Left ventricle myocardium inferior (tissue), 1 donor: ENCODE data around the gene GPATCH4. TPM values are rescaled to one million over a fixed set of nuclear protein-coding genes. Genes with fewer than 3 reads are reported as not detected.

Source experiments
- DNase-seq: peaks from one replicate; pipeline ENCODE4 v3.0.0-alpha.2; 2020
- H3K27ac ChIP-seq: fragments of 200-600 bp; replicated peaks from 2 replicates; pipeline ENCODE4 v1.8.0; 2021
- H3K27me3 ChIP-seq: fragments of 200-600 bp; 2 replicates; pipeline ENCODE4 v1.8.0; 2021; ENCODE audit warnings: low read depth
- H3K36me3 ChIP-seq: fragments of 200-600 bp; 2 replicates; pipeline ENCODE4 v1.8.0; 2021
- H3K4me1 ChIP-seq: fragments of 200-600 bp; 2 replicates; pipeline ENCODE4 v1.8.0; 2021
- H3K4me3 ChIP-seq: fragments of 200-600 bp; 2 replicates; pipeline ENCODE4 v1.8.0; 2021; ENCODE audit warnings: mild to moderate bottlenecking, moderate library complexity
- H3K9me3 ChIP-seq: fragments of 200-600 bp; replicated peaks from 2 replicates; pipeline ENCODE4 v1.8.0; 2021
- intact Hi-C: fragments of 100-400 bp; cut with micrococcal nuclease; formaldehyde crosslinking; loops from one replicate; pipeline ENCODE4 v1.11.0; 2022
- total RNA-seq: library from RNA; stranded (reverse); fragmentation: NEBNext Ultra II Directional; extraction: Animal tissue kit (Norgen Biotek cat#: 25700); gene quantifications from one replicate; pipeline ENCODE4 v1.2.1, GENCODE V29; 2021
- TF ChIP-seq, protein P1 (sequence below): fragments of 200-600 bp; IDR thresholded peaks from 2 replicates; pipeline ENCODE4 v1.8.0; 2021; ENCODE audit warnings: antibody characterized with exemption, mild to moderate bottlenecking, borderline replicate concordance
- donor health status: DM: no; HTN: yes; CAD: no; lungs with severe emphysema.

The GPATCH4 gene
- total RNA-seq, 1 donor from 2014 or later, result 15.1 TPM

DNA sequence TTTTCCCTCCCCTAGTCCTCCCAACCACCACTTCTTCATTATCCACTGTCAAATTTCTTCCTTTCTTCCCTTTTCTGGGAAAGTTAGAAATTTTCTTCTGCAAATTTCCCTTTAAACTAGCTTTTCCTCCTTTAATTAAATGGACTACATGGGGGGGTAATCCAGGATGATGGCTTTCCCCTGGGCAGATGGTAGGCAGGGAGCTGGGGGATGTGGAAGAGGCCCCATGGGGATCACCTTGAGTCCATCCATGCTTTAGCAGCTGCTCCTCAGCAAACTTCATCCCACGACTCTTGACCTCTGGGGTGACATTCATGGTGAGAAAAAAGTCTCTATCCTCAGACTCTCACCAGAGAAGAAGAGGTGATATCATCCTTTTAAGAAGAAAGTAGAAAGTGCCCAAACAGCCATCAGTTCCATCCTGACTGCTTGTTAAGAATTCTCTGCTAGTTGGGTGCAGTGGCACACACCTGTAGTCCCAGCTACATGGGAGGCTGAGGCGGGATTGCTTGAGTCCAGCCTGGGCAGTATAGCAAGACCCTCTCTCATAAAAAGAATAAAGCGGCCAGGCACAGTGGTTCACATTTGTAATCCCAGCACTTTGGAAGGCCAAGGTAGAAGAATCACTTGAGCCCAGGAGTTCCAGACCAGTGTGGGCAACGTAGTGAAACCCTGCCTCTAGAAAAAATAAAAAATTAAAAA, 2.4 kb downstream of the GPATCH4 start:
- intact Hi-C loops, result no loop called here
- no peak for DNase-seq
- H3K4me1 ChIP-seq, result peaks cover 30% of the 10 kb centered on the region
- no peak overlapping the region for H3K4me3 ChIP-seq
- H3K9me3 ChIP-seq, result no peaks in the 10 kb centered on the region
- no peak overlapping the region for H3K27ac ChIP-seq
- no peaks in the 10 kb centered on the region for H3K27me3 ChIP-seq
- TF ChIP-seq, protein P1, sequence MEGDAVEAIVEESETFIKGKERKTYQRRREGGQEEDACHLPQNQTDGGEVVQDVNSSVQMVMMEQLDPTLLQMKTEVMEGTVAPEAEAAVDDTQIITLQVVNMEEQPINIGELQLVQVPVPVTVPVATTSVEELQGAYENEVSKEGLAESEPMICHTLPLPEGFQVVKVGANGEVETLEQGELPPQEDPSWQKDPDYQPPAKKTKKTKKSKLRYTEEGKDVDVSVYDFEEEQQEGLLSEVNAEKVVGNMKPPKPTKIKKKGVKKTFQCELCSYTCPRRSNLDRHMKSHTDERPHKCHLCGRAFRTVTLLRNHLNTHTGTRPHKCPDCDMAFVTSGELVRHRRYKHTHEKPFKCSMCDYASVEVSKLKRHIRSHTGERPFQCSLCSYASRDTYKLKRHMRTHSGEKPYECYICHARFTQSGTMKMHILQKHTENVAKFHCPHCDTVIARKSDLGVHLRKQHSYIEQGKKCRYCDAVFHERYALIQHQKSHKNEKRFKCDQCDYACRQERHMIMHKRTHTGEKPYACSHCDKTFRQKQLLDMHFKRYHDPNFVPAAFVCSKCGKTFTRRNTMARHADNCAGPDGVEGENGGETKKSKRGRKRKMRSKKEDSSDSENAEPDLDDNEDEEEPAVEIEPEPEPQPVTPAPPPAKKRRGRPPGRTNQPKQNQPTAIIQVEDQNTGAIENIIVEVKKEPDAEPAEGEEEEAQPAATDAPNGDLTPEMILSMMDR, result no peak
- peaks cover 43% of the 10 kb centered on the region for H3K36me3 ChIP-seq

DNA sequence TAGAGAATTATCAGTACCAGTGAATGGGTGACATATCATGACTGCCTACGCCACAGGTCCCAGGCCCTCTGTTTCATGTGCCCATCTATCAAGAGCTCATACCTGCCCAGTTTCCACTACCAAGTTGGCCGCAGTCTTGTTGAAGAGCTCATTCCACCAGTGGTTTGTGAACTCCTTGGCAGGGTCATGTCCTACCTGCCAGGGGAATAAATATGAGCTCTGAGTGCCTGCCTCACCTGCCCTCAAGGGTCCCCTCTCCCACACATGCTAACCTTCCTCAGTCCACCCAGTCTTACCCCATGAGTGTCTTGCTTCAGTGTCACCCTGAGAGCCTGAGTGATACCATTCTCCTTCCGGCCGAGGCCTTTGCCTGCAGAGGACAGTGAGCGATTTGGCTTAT, 3.2 kb downstream of the GPATCH4 start:
- DNase-seq, result no peak
- H3K4me1 ChIP-seq, result peaks cover 30% of the 10 kb centered on the region
- no peaks in the 10 kb centered on the region for H3K27me3 ChIP-seq
- intact Hi-C loops, result no loop called here
- TF ChIP-seq, protein P1, result no peak
- H3K9me3 ChIP-seq, result no peaks in the 10 kb centered on the region
- H3K4me3 ChIP-seq, result no peak overlapping the region
- peaks cover 48% of the 10 kb centered on the region for H3K36me3 ChIP-seq
- no peak overlapping the region for H3K27ac ChIP-seq

DNA sequence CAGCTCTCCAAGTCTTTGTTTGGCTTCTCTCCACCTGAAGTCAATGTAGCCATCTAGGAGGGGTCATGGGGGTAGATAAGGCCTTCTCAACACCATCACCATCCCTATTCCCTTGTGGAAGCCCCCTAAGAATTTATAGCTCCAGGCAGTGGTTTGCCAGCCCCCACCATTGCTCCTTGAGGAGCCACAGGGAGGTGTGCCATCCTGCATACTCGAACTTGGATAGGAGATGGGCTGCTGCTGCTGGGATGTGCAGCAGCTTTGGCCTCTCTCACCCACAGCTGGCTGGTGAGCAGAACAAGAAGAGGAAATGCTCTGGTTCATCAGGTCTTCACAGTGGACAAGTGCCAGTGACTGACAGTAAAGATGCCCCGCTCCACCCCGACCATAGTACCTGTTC, 4.9 kb downstream of the GPATCH4 start:
- Histone ChIP-seq H3K4me3 (no peak overlapping the region), H3K9me3 (no peaks in the 10 kb centered on the region), H3K27ac (no peak overlapping the region), H3K4me1 (peaks cover 27% of the 10 kb centered on the region), H3K36me3 (peaks cover 53% of the 10 kb centered on the region), H3K27me3 (no peaks in the 10 kb centered on the region)
- DNase-seq, result no peak
- TF ChIP-seq, protein P1, result no peak
- intact Hi-C loops, result no loop called here

DNA sequence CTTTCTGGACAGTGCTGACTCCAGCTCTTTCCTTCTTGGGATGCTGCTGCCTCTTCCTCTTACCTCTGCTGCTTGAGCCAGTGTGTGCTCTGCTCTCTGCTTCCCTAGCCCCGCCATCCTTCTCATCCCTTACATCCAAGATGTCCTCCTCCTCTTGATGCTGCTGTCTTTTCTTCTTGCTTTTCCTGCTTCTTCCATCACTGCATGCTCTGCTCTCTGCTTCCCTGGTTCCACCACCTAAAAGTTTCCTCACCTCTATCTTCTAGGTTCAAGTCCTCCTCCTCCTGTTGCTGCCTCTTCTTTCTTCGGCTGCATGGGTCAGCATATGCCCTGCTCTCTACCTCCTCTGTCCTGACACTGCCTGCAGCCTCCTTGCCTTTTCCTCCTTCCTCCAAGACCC, 6.3 kb downstream of the GPATCH4 start:
- TF ChIP-seq, protein P1, result no peak
- no peak overlapping the region for H3K4me3 ChIP-seq

DNA sequence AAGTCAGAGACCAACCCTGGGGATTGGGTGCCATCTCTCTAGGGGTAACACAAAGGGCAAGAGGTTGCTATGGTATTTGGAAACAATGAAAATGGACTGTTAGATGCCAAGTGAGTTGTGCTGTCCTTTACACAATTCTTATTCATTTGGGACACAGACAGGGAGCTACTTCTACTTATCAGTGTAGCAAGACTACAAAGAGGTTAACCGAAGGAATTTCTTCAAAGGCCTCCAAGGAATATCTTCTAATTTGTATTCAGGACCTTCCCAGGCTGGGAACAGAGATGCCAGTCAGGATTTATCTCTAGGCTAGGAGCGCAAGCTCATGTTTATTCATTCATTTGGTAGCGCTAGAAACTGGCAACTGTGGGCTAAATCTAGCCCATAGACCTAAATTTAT, 7.1 kb downstream of the GPATCH4 start:
- no peak for DNase-seq
- H3K27me3 ChIP-seq, result no peaks in the 10 kb centered on the region
- H3K9me3 ChIP-seq, result no peaks in the 10 kb centered on the region
- TF ChIP-seq, protein P1, result no peak
- intact Hi-C loops, result no loop called here
- peaks cover 21% of the 10 kb centered on the region for H3K4me1 ChIP-seq
- no peak overlapping the region for H3K4me3 ChIP-seq
- H3K27ac ChIP-seq, result no peak overlapping the region
- peaks cover 53% of the 10 kb centered on the region for H3K36me3 ChIP-seq

More for the DNA sequence above, 6.3 kb downstream of the GPATCH4 start:
- no peak overlapping the region for H3K27ac ChIP-seq
- H3K4me1 ChIP-seq, result peaks cover 21% of the 10 kb centered on the region
- H3K36me3 ChIP-seq, result peaks cover 53% of the 10 kb centered on the region
- intact Hi-C loops, result no loop called here
- no peaks in the 10 kb centered on the region for H3K9me3 ChIP-seq
- no peak for DNase-seq
- H3K27me3 ChIP-seq, result no peaks in the 10 kb centered on the region
